GM21529 (cell line): ENCODE results near the gene RNF39.
"Not testable (repeated sequence)": the region's sequence is repeated elsewhere in the genome, so short reads cannot be mapped to it uniquely, and the experiment has no call there.

ENCODE experiments used
- ATAC-seq: cut with Tn5 transposase; IDR thresholded peaks from one replicate; pipeline ENCODE4 v1.9.1; 2021; ENCODE audit not compliant: unreplicated experiment

The RNF39 gene

GRCh38 chr6:30062471-30063178 lies 12.9 kb downstream of the RNF39 start:
- no peak for ATAC-seq

GRCh38 chr6:30061858-30062458 lies 13.6 kb downstream of the RNF39 start:
- no peak for ATAC-seq

DNA sequence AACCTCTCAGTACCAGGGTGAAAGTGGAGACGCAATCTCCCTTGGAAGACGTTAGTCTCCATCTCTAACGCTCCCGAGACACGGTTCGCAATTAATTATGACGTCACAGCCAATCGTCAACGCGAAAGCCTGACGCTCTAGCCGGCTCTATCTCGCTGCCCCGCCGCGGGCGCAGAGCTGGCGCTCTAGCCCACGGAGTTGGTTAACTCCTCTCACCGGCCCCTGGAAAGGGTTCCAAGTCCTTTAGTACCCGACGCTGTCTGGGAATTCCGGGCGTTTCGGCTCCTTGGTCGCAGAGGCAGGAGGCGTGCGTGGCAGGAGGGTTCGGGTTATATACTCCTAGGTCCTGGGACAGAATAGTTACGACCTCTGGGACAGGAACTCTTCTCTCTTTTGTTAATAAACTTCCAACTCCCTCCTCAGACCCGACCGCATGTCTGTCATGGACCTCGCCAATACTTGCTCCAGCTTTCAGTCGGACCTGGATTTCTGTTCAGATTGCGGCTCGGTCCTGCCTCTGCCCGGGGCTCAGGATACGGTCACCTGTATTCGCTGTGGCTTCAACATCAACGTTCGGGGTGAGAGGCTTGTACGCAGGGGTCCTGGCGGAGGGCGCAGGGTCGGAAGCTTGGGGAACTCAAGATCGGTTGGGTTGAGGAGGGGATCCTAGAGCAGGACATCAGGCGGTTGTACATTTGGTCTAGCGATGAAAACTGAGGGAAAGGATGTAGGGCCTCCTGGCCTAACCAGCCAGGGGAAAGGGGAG lies 14.3 kb downstream of the RNF39 start, which contains the start of gene POLR1H:
POLR1H (plus strand) TSS at position 174 of the 766 bp plus-strand sequence; CDS start at position 434, 260 bp downstream.
- peak; percentile 80 for ATAC-seq

DNA sequence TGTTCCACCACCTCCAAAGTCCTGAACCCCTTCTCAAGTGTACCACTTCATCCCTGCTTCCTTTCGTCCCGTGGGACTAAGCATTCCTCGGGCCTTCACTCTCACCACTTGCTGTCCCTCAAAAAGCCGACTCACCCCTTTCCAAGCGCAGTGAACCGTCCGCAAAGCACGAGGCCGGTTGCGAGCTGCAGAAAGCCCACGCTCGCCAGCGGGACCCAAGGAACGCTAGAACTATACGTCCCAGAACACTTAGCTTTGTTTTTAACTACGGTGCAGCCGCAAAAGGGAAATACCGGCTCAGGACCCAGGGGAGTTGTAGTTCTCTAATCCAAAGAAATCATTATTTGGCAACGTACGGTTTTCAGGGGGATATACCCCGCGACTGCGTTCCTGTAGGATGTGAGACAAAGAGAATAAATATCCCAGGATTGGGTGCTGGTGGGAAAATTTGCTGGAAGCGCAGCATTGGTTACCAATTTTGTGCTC lies 14.9 kb downstream of the RNF39 start:
- ATAC-seq, result no peak

- ATAC-seq, result no peak
Observed at GRCh38 chr6:30055513-30055912, 20.1 kb downstream of the RNF39 start.

GRCh38 chr6:30053682-30054081 lies 21.9 kb downstream of the RNF39 start:
- ATAC-seq, result no peak

- ATAC-seq, result no peak
Observed at GRCh38 chr6:30047220-30047619, 28.3 kb downstream of the RNF39 start.

- ATAC-seq, result no peak
Observed at GRCh38 chr6:30044630-30045029, 30.9 kb downstream of the RNF39 start.

GRCh38 chr6:30043744-30044143 lies 31.8 kb downstream of the RNF39 start:
- no peak for ATAC-seq

DNA sequence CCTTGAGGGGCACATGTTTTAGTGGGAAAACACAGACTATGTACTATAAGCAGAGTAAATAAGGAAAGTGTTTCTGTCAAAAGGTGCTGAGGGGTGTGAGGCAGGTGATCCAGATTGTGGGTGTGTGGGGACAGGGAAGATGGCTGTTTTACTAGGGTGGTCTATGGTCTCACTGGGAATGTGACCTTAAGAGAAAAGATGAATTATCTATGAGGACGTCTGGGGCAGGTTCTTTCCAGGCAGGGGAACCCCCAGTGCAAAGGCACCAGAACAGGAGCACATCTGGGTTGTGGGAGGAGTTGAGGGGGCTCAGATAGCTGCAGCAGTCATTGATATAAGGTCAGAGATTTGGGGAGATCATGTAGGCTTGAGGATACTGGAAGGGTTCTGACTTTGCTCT lies 32.7 kb downstream of the RNF39 start:
- no peak for ATAC-seq

DNA sequence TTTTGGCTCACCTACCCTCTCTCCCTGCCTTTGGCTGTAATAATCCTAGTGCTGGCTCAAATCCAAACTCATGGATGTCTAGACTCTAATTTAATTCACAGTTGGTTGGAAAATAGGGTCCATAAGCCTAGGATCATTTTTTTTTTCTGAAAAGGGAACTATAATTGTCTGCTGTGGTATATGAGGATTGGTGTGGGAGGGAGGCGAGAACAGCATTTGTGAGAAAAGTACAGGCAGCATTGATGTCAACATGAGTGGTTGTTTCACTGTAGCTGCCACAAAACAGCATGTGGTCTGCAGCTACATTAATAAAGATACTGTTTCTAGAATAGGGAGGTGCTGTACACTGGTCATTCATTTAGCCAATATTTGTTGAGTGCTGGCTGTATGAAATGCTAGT lies 33.1 kb downstream of the RNF39 start:
- ATAC-seq, result no peak

DNA sequence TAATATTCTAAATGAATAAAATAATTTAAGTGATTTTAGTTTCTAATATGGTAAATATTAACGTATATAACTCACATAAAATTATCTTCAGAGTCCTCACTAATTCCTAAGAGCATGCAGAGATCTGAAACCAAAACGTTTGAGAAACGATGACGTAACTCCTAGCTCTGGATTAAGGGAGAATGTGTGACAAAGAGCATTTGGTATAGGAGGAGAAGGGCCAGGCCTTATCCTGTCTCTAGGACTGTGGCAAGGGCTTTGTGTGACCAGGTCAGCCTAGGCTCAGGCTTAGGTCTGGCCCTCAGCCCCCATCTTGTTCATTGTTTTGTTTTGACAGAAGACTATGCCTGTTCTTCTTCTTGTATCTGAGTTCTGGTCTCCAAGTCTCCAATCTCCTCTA lies 33.7 kb downstream of the RNF39 start:
- no peak for ATAC-seq

GRCh38 chr6:30041221-30041620 lies 34.3 kb downstream of the RNF39 start:
- ATAC-seq, result no peak

- ATAC-seq, result no peak
Observed at GRCh38 chr6:30037182-30037788, 38.3 kb downstream of the RNF39 start.

DNA sequence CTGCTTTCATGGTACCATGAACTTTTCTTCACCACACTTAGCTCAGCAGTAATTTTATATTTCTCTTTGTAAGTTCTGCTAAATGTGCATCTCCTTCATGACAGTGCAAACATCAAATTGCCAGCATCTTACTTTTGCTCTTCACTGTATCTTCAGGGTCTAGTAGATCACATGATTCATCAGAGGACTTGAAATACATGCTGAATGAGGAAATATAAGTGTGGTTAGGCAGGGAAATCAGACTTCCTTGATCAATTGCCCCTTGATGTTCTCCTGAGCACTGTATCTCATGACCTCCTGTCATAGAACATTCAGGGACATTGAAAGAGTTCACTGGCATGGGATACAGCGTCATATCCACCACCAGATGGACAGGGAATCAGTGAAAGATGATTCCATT lies 39.8 kb downstream of the RNF39 start:
- no peak for ATAC-seq

- ATAC-seq, result not testable (repeated sequence)
Observed at GRCh38 chr6:30033440-30033839, 42.1 kb downstream of the RNF39 start.

DNA sequence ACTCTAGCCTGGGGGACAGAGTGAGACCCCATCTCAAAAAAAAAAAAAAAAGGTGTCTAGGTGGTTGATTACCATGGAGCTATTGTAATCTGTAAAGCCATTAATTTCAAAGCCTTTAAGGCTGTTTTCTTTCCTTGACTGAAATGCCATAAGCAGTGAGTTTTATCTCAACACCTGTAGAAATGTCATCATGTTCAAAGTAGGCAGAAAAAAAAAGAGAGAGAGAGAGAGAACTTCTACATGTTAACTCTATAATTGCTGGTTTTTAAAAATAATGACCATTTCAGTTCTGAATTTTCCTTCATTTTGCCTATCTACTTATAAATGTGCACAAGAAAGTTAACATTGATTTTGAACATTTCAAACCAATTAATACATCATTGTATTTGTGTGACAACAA lies 44.2 kb downstream of the RNF39 start:
- ATAC-seq, result no peak

GRCh38 chr6:30029588-30029987 lies 46.0 kb downstream of the RNF39 start:
- no peak for ATAC-seq

DNA sequence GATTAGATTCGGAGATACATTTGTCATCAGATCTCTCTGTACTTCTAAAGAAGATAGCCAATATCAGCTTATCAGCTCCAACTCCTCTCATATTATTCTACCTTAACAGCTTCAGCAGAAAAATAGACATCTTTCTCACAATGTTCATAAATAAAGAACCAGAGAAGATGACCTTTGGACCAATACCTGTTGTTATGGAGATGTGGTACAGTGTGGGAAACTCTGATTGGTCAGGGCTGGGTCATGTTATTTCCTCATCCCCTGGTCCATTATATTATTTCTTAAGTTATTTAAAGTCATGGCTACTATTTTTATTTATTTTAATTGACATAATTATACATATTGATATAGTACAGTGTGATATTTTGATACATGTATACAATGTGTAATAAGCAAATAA lies 50.4 kb downstream of the RNF39 start:
- no peak for ATAC-seq

- not testable (repeated sequence) for ATAC-seq
Observed at GRCh38 chr6:30022712-30023111, 52.9 kb downstream of the RNF39 start.

DNA sequence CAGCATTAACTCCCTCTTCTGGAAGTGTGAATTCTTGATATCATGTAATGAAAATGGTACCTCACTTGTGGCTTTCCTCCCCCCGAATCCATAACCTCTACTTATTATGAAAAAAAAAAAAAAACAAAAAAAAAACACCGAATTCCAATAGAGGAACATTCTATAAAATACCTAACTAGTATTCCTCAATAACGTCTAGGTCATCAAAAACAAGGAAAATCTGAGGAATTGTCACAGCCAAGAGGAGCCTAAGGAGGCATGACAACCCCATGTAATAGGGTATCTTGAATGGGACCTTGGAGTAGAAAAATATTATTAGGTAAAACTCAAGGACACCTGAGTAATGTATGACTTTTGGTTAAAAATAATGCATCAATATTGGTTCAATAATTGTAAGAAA lies 53.4 kb downstream of the RNF39 start:
- ATAC-seq, result no peak
